Loucy (cell line): Measurements from ENCODE around the gene HSPB8.

Source experiments
- CTCF ChIP-seq: fragments of 200-600 bp; sonication (generic); conservative IDR thresholded peaks from 2 replicates; pipeline ENCODE4 v1.5.1; 2014; ENCODE audit warnings: mild to moderate bottlenecking, antibody characterized with exemption, low read length
- EZH2phosphoT487 ChIP-seq: fragments of 200-600 bp; IDR thresholded peaks from 2 replicates; pipeline ENCODE4 v1.6.1; 2018; ENCODE audit warnings: antibody characterized with exemption, mild to moderate bottlenecking, moderate library complexity, borderline replicate concordance

DNA sequence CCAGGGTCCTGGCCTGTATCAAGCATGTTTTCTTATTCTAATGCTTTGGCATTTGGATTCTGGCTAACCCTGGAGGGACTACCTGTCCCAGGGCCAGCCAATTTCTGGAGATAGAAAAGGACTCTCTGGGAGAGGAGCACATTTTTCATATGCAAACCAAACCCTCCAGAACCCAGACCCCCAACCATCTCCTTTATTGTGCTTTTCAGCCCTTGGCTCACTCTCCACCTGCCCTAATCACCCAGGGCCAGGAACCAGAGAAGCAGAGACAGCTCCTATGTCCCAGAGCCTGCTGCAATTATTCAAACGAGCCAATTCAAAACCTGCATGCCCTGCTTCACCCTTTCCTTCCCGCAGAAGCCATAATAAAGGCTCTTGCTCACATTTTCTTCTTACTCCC, 23.8 kb downstream of the HSPB8 start:
- TF ChIP-seq CTCF (no peak), EZH2phosphoT487 (no peak)
